ENCODE data around the gene FUT7.

- TF ChIP-seq CTCF (tag by site-specific recombination; IDR thresholded peaks at IDR 0.05) (no peak), HOXA7 (CRISPR knock-in tag; IDR thresholded peaks at IDR 0.05; ENCODE audit: borderline replicate concordance) (no peak), ZNF449 (tag by site-specific recombination; IDR thresholded peaks at IDR 0.05) (no peak), ZNF140 (tag by site-specific recombination; IDR thresholded peaks at IDR 0.05) (no peak), ZBTB49 (tag by site-specific recombination; IDR thresholded peaks at IDR 0.05; ENCODE audit: low read depth) (no peak), ZNF776 (tag by site-specific recombination; IDR thresholded peaks at IDR 0.05; ENCODE audit: borderline replicate concordance) (peak; percentile 69; the same call in 1 of the 2 replicates), SP7 (tag by site-specific recombination; IDR thresholded peaks at IDR 0.05) (no peak), ZNF548 (tag by site-specific recombination; IDR thresholded peaks at IDR 0.05) (no peak), ZNF121 (tag by site-specific recombination; IDR thresholded peaks at IDR 0.05) (no peak), ZSCAN5A (tag by site-specific recombination; IDR thresholded peaks at IDR 0.05) (no peak), ZNF146 (tag by site-specific recombination; IDR thresholded peaks at IDR 0.05) (no peak), ZBTB26 (tag by site-specific recombination; optimal IDR thresholded peaks at IDR 0.05) (no peak), ZNF529 (tag by site-specific recombination; IDR thresholded peaks at IDR 0.05; ENCODE audit: insufficient replicate concordance) (no peak)
Observed at GRCh38 chr9:136983656-136984314, 48.1 kb downstream of the FUT7 start.

All from HEK293 (cell line).